ENCODE results near the gene KPNA5.

GRCh38 chr6:116663308-116663707, 17.7 kb upstream of the KPNA5 start:
- no peak for TF ChIP-seq POLR2A (conservative IDR thresholded peaks at IDR 0.05)
- TF ChIP-seq SMARCA5 (IDR thresholded peaks at IDR 0.05), result no peak
- no peak for TF ChIP-seq CTCF (IDR thresholded peaks at IDR 0.05 in 2 of 3, conservative IDR thresholded peaks at IDR 0.05 in 1 of 3; ENCODE audit: insufficient read depth in 2 of 3, low read depth in 1 of 3, low read length in 3 of 3)
- TF ChIP-seq ZBTB1 (CRISPR knock-in tag; IDR thresholded peaks at IDR 0.05; ENCODE audit: borderline replicate concordance, low read depth), result no peak
- TF ChIP-seq RFX5 (IDR thresholded peaks at IDR 0.05; ENCODE audit: low read depth, low read length), result no peak
- TF ChIP-seq ZNF444 (CRISPR knock-in tag; IDR thresholded peaks at IDR 0.05), result no peak
- no peak for TF ChIP-seq BRCA1 (IDR thresholded peaks at IDR 0.05)
- no peak for TF ChIP-seq BRCA1 (CRISPR knock-in tag; IDR thresholded peaks at IDR 0.05)
- TF ChIP-seq CAMTA2 (CRISPR knock-in tag; conservative IDR thresholded peaks at IDR 0.05), result no peak
- TF ChIP-seq MXI1 (IDR thresholded peaks at IDR 0.05; ENCODE audit: low read depth, low read length), result no peak
- TF ChIP-seq ZNF354B (CRISPR knock-in tag; IDR thresholded peaks at IDR 0.05), result no peak
- TF ChIP-seq ZNF274 (IDR thresholded peaks at IDR 0.05; ENCODE audit: borderline replicate concordance, low read depth, low read length), result no peak
- TF ChIP-seq LARP7 (IDR thresholded peaks at IDR 0.05), result no peak
- no peak for TF ChIP-seq PHF8 (IDR thresholded peaks at IDR 0.05; ENCODE audit: borderline replicate concordance, low read length)
- no peak for TF ChIP-seq SP1 (CRISPR knock-in tag; IDR thresholded peaks at IDR 0.05)
